ENCODE results near the gene HMX3.

Gene HMX3

DNA sequence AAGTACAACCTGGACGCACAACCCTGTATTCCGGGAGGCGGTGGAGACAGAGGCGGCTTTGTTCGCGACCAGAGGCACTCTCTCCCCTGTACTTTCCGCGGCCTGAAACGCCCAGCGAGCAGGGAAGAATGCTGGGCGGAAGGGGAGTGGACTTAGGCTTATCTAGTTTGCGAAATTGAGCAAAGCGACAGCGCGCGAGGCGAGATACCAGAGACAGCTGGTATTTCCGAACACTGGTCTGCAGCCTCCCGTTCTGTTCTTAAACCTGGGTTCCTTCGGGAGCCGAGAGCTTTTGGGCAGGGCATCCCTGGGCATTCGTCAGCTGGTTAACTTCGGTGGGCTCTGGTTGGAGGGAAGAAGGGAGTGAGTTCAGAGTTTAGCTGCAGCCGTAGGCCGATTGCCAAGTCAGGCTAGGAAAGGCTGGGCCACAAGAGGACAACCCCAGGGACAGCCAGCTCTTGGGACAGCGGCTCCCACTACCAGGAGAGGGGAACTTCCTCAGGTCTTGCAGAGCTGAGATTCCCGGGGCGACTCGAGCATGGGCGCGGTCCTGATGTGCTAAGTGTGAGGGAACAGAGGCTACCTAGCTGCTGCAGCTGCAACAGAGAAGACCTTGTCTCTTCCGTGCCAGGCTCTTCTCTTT, 3.9 kb downstream of the HMX3 start:
- Histone ChIP-seq H3K27ac (ENCODE audit: low read depth, low read length) (no peak overlapping the region), H3K4me2 (ENCODE audit: low read depth, low read length, poor library complexity, severe bottlenecking) (no peak overlapping the region), H3K9ac (ENCODE audit: low read length) (no peak overlapping the region), H3K9me2 (replicated peaks; ENCODE audit: insufficient read depth, low read length) (no peaks in the 10 kb centered on the region), H3K27me3 (ENCODE audit: low read length) (no peaks in the 10 kb centered on the region), H3K79me2 (ENCODE audit: insufficient read depth, low read length) (no peaks in the 10 kb centered on the region), H3K9me3 (ENCODE audit: insufficient read depth, low read length) (no peaks in the 10 kb centered on the region), H4K20me1 (ENCODE audit: low read depth, low read length) (no peaks in the 10 kb centered on the region), H3K36me3 (ENCODE audit: low read length) (no peaks in the 10 kb centered on the region), H2AFZ (ENCODE audit: low read depth, low read length, severe bottlenecking) (no peak overlapping the region), H3K4me3 (ENCODE audit: insufficient read depth, low read length, poor library complexity, severe bottlenecking) (no peak overlapping the region), H3F3A (ENCODE audit: insufficient read depth) (no peaks in the 10 kb centered on the region)
- TF ChIP-seq EZH2phosphoT487 (conservative IDR thresholded peaks at IDR 0.05; ENCODE audit: low read length): no peak
- TF ChIP-seq, protein P1, sequence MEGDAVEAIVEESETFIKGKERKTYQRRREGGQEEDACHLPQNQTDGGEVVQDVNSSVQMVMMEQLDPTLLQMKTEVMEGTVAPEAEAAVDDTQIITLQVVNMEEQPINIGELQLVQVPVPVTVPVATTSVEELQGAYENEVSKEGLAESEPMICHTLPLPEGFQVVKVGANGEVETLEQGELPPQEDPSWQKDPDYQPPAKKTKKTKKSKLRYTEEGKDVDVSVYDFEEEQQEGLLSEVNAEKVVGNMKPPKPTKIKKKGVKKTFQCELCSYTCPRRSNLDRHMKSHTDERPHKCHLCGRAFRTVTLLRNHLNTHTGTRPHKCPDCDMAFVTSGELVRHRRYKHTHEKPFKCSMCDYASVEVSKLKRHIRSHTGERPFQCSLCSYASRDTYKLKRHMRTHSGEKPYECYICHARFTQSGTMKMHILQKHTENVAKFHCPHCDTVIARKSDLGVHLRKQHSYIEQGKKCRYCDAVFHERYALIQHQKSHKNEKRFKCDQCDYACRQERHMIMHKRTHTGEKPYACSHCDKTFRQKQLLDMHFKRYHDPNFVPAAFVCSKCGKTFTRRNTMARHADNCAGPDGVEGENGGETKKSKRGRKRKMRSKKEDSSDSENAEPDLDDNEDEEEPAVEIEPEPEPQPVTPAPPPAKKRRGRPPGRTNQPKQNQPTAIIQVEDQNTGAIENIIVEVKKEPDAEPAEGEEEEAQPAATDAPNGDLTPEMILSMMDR (IDR thresholded peaks at IDR 0.05; ENCODE audit: insufficient read depth, low read length, poor library complexity, severe bottlenecking): no peak

DNA sequence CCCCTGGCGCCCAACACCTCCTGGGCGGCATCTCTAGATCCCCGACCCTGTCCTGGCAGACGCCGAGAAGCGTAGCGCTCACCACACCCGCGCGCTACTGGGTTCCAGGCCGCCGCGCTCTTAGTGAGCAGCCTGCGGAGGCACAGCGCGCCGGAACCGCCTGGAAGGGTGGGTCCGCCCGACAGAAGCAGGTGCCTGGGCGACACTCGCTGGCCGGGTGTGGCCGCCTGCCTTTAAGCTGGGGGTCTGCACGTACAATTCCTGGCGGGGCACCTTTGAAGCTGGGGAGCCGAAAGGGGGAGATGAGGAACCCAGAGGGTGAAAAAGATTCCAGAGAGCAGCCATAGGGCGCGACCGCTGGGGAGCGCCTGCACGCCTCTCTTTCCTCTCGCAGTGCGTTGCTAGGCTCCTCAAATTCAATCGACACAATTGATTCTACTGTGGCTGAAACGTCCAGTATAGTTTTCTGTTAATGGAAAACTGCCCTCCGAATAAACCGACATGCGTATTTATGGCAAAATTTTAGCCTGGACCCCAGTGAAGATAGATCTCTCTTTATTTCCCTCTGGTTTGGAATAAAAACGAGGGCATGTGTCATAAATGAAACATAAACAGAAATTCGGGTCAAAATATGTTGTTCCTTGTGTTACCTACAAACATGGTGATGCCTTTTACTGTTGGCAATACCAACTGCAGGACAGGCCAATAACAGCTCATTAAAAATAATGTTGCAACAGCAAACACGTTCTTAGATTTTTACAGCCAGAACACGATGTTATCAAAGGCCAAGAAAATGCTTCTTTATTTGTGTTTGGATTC, 4.6 kb downstream of the HMX3 start:
- Histone ChIP-seq H3K4me2 (ENCODE audit: low read depth, low read length, poor library complexity, severe bottlenecking) (no peak overlapping the region), H4K20me1 (ENCODE audit: low read depth, low read length) (no peaks in the 10 kb centered on the region)

DNA sequence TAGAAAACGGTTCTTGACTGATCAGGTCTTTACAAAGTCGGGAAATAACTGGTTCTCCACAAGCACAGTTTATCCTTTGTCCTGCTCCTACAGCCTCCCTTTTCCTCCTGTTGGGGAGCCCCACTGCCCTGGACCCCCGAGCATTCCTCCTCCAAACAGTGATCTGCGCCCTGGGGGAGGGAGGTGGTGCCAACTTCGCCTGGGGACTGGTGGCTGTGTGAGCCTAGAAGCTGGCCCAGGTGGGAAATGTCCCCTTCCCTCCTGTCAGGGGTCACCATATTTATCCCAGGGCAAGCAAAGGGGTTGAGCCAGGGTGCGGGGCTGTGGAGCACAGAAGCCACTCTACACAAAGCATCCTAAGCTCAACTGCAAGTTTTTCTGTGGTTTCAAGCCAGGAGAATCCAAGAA, 5.2 kb downstream of the HMX3 start:
- Histone ChIP-seq H3K9ac (ENCODE audit: low read length) (no peak overlapping the region), H3K9me3 (ENCODE audit: insufficient read depth, low read length) (no peaks in the 10 kb centered on the region), H3K79me2 (ENCODE audit: insufficient read depth, low read length) (no peaks in the 10 kb centered on the region), H3K27ac (ENCODE audit: low read depth, low read length) (no peak overlapping the region), H3K4me3 (ENCODE audit: insufficient read depth, low read length, poor library complexity, severe bottlenecking) (no peak overlapping the region), H3F3A (ENCODE audit: insufficient read depth) (no peaks in the 10 kb centered on the region), H3K9me2 (replicated peaks; ENCODE audit: insufficient read depth, low read length) (no peaks in the 10 kb centered on the region), H2AFZ (ENCODE audit: low read depth, low read length, severe bottlenecking) (no peak overlapping the region), H3K27me3 (ENCODE audit: low read length) (no peaks in the 10 kb centered on the region), H4K20me1 (ENCODE audit: low read depth, low read length) (no peaks in the 10 kb centered on the region), H3K36me3 (ENCODE audit: low read length) (no peaks in the 10 kb centered on the region), H3K4me2 (ENCODE audit: low read depth, low read length, poor library complexity, severe bottlenecking) (no peak overlapping the region)
- TF ChIP-seq EZH2phosphoT487 (conservative IDR thresholded peaks at IDR 0.05; ENCODE audit: low read length): no peak
- TF ChIP-seq, protein P1 (IDR thresholded peaks at IDR 0.05; ENCODE audit: insufficient read depth, low read length, poor library complexity, severe bottlenecking): no peak

More for the DNA sequence above, 4.6 kb downstream of the HMX3 start:
- Histone ChIP-seq H3K9me3 (ENCODE audit: insufficient read depth, low read length) (no peaks in the 10 kb centered on the region), H2AFZ (ENCODE audit: low read depth, low read length, severe bottlenecking) (no peak overlapping the region), H3K4me3 (ENCODE audit: insufficient read depth, low read length, poor library complexity, severe bottlenecking) (no peak overlapping the region), H3K9ac (ENCODE audit: low read length) (no peak overlapping the region), H3K79me2 (ENCODE audit: insufficient read depth, low read length) (no peaks in the 10 kb centered on the region), H3F3A (ENCODE audit: insufficient read depth) (no peaks in the 10 kb centered on the region), H3K9me2 (replicated peaks; ENCODE audit: insufficient read depth, low read length) (no peaks in the 10 kb centered on the region), H3K27ac (ENCODE audit: low read depth, low read length) (no peak overlapping the region), H3K36me3 (ENCODE audit: low read length) (no peaks in the 10 kb centered on the region), H3K27me3 (ENCODE audit: low read length) (no peaks in the 10 kb centered on the region)
- TF ChIP-seq, protein P1 (IDR thresholded peaks at IDR 0.05; ENCODE audit: insufficient read depth, low read length, poor library complexity, severe bottlenecking): no peak
- TF ChIP-seq EZH2phosphoT487 (conservative IDR thresholded peaks at IDR 0.05; ENCODE audit: low read length): no peak
